Mammary epithelial cell (primary cell): ENCODE results near the gene C15orf39.

Source experiments
- EZH2 ChIP-seq: IDR thresholded peaks from 2 replicates; pipeline ENCODE4 v1.6.1; 2012; ENCODE audit warnings: low read length, inconsistent platforms, borderline replicate concordance
- TF ChIP-seq, protein P1 (sequence below), 2 donors: IDR thresholded peaks in 1 of 2; conservative IDR thresholded peaks in 1 of 2; 2 replicates each; pipeline ENCODE4 v1.5.1; 2011 to 2012; ENCODE audit warnings: inconsistent platforms in 2 of 2, low read length in 2 of 2, mild to moderate bottlenecking in 2 of 2, control low read depth in 1 of 2, low read depth in 1 of 2; ENCODE audit not compliant: insufficient read depth in 1 of 2; ENCODE audit errors: extremely low read depth in 1 of 2

DNA sequence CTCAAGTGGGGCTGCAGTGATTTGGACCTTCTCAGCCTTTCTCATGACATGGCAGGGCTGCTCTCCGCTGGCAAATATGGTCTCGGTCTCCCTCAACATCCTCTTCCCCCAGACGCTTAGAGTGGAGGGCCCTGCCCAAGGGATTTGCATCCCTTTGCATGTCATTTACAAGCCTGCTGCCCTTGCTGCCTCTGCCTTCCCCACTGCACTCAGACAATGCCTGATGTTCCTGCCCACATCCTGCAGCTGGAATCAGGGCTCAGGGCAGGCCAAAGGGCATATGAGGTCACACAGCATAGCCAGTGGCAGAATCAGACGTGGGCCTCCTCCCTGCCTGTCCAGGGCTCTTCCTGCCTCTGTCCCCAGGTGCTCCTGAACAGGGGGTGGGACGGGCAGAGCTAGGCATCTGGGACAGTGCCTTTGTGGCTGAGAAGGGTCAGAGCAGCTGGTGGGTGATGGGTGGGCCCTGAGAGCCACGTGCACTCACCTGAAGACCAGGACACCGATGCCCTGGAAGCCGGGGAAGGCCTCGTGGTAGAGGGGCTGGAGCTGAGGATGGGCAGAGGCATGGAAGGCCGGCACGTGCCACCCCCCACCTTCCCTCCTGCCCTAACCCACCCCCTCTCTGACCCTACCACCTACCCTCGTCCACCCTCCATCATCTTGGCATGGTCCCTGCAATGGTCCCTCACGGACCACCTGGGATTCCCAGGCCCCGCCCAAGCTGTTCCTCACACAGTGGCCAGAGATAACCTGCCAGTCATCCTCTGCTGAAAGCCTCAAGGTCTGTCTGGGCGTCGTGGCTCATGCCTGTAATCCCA is 29.1 kb downstream of the C15orf39 start:
- TF ChIP-seq EZH2, result no peak
- TF ChIP-seq, protein P1, sequence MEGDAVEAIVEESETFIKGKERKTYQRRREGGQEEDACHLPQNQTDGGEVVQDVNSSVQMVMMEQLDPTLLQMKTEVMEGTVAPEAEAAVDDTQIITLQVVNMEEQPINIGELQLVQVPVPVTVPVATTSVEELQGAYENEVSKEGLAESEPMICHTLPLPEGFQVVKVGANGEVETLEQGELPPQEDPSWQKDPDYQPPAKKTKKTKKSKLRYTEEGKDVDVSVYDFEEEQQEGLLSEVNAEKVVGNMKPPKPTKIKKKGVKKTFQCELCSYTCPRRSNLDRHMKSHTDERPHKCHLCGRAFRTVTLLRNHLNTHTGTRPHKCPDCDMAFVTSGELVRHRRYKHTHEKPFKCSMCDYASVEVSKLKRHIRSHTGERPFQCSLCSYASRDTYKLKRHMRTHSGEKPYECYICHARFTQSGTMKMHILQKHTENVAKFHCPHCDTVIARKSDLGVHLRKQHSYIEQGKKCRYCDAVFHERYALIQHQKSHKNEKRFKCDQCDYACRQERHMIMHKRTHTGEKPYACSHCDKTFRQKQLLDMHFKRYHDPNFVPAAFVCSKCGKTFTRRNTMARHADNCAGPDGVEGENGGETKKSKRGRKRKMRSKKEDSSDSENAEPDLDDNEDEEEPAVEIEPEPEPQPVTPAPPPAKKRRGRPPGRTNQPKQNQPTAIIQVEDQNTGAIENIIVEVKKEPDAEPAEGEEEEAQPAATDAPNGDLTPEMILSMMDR (conservative IDR thresholded peaks at IDR 0.05 in 1 of 2, IDR thresholded peaks at IDR 0.05 in 1 of 2; ENCODE audit: extremely low read depth in 1 of 2, insufficient read depth in 1 of 2, low read depth in 1 of 2, low read length in 2 of 2), result no peak
